Adipocyte (in vitro differentiated cells): ENCODE results near the gene CELF1.

ENCODE experiments used
- DNase-seq: peaks from one replicate; pipeline ENCODE4 v3.0.0-alpha.2; 2015; ENCODE audit warnings: low read depth
- H3K27me3 ChIP-seq: replicated peaks from 2 replicates; pipeline ENCODE4 v1.7.0; 2013; ENCODE audit warnings: mild to moderate bottlenecking, low read length, moderate library complexity; ENCODE audit not compliant: control insufficient read depth, insufficient read depth
- H3K36me3 ChIP-seq: 2 replicates; pipeline ENCODE4 v1.7.0; 2013; ENCODE audit warnings: low read length, mild to moderate bottlenecking, moderate library complexity; ENCODE audit not compliant: control insufficient read depth, insufficient read depth, severe bottlenecking
- H3K4me1 ChIP-seq: 2 replicates; pipeline ENCODE4 v1.7.0; 2013; ENCODE audit warnings: mild to moderate bottlenecking, low read length, moderate library complexity; ENCODE audit not compliant: control insufficient read depth, insufficient read depth
- H3K4me3 ChIP-seq: 2 replicates; pipeline ENCODE4 v1.7.0; 2013; ENCODE audit warnings: mild to moderate bottlenecking, low read length, moderate library complexity
- H3K9ac ChIP-seq: 2 replicates; pipeline ENCODE4 v1.7.0; 2013; ENCODE audit warnings: mild to moderate bottlenecking, low read length, moderate library complexity
- H3K9me3 ChIP-seq: 2 replicates; pipeline ENCODE4 v1.7.0; 2013; ENCODE audit warnings: mild to moderate bottlenecking, low read length, moderate library complexity; ENCODE audit not compliant: control insufficient read depth

CELF1 gene

DNA sequence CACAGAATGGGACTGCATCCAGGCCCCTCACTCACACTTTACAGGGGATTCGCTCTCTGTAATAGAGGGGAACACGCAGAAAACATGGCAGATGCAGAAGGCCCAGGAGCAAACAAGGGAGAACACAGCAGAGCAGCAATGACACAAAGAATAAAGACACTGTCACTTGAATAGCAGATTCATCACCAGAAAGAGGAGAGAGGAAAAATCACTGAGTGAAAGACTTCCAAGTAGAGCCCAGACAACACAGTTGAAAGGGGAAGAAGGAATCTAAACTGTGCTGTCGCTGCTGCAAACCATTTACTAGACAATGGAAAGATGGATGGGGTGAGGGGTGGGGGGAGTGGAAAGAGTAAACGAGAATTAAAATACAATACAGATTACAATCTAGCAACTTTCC, 75.2 kb downstream of the CELF1 start:
- Histone ChIP-seq H3K4me3 (no peak overlapping the region), H3K36me3 (peaks cover 91% of the 10 kb centered on the region), H3K9ac (no peak overlapping the region), H3K9me3 (no peaks in the 10 kb centered on the region), H3K4me1 (peaks cover 69% of the 10 kb centered on the region), H3K27me3 (no peaks in the 10 kb centered on the region)
- no peak for DNase-seq

DNA sequence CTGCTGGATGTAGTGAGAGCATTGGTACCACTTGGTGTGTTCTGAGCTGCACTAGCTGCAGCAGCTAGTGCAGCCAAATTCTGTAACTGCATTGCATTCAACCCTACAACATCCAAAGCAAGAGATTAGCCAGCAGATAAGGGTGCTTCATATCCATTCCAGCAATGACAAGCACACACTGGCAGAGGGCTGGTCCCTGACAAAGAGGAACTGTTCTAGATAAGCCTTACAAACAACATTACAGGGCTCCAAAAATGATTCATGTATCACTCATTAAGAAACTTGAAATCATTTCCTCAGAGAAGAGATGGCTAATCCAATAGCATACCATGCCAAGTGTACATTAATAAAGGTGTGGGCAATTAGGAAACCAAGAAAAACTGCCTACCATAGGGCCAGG, 75.6 kb downstream of the CELF1 start:
- no peaks in the 10 kb centered on the region for H3K27me3 ChIP-seq
- H3K9ac ChIP-seq: no peak overlapping the region
- H3K4me3 ChIP-seq: no peak overlapping the region
- peaks cover 72% of the 10 kb centered on the region for H3K4me1 ChIP-seq
- H3K9me3 ChIP-seq: no peaks in the 10 kb centered on the region
- DNase-seq: peak; percentile 26
- H3K36me3 ChIP-seq: peaks cover 91% of the 10 kb centered on the region

DNA sequence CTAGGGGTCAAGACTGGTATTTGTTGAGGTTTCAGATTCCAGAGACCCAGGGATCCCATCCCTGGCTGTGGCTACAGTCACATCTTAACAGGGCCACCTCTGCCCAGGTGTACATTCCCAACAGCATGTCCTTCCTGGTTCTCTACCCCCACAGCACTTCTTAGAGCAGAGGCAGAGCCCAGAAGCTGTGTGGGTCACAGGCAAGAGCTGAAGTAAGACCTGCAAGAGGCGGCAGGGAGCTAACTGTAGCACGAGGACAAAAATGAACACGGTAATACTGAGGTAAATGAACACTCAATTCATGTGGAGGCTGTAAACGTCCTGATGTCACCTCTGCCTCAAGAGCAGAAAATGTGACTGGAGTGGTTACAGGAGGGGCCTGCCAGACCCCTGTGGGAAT, 82.3 kb downstream of the CELF1 start:
- peaks cover 63% of the 10 kb centered on the region for H3K36me3 ChIP-seq
- H3K4me1 ChIP-seq: peaks cover 89% of the 10 kb centered on the region
- peak overlapping the region; percentile 2 for H3K9ac ChIP-seq
- H3K9me3 ChIP-seq: no peaks in the 10 kb centered on the region
- no peaks in the 10 kb centered on the region for H3K27me3 ChIP-seq
- H3K4me3 ChIP-seq: no peak overlapping the region
- no peak for DNase-seq

DNA sequence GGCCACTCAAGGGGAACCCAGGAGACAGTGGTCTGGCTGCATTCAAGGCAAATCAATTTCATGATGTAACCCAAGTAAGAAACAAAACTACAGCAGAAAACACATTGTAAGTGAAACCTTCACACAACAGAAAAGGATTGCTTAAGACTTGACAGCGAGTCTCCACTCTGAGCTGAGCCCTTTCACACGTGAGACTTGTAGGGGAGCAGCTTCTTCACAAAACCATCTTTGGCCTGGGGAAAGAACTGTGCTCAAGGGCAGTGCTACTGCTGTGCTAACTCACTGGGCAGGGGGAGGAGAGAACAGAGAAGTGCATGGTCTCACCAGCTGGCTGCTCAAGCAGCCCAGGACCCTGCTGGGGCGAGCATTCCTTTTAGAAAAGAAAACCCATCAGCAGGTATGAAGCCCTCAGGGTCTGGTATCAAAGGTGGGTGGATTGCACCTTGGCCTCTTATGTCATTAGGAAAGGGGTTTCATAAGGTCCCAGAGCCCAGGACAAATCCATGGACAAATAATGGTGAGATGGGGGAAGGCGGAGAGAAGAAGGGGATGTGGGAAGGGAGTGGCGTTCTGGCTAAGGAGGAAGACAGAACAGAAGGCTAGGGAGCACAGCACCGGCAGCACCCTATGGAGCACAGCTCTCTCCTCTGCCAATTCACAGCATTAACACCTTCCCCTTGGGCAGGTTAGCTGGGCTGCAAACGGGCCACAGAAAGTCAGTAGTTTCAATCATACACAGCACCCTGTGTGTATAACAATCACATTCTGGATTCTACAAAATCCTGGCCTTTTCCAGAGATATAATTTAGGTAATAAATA, 83.4 kb downstream of the CELF1 start:
- peaks cover 52% of the 10 kb centered on the region for H3K36me3 ChIP-seq

DNA sequence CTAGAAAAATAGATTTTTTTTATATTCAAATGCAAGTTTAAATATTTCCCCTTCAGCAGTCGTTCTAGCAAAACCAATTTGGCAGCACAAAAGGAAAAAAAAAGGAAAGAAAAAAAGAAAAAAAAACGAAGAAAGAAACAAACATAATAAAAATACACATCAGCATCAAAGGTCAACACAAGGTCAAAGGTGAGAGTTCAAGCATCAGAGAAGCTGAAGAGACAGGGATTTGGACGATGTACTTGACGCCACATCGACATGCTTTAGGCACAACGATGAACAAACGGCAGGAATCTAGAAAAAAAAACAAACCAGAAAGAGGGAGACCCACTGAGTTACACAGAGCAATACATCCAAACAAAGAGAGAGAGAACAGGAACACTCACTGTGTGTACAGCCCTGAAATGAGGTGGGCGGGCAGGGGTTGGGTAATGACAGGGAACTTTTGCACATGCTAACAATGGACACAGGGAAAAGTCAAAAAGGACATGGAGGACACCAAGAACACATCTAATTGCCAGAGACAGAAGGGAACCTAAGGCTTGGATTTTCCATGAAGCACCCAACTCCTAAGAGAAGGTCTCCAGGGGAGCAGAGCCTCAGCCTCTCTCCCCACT, 84.2 kb downstream of the CELF1 start:
- Histone ChIP-seq H3K4me3 (no peak overlapping the region), H3K4me1 (peaks cover 89% of the 10 kb centered on the region), H3K9ac (peak overlapping the region; percentile 80), H3K27me3 (no peaks in the 10 kb centered on the region), H3K9me3 (no peaks in the 10 kb centered on the region), H3K36me3 (peaks cover 51% of the 10 kb centered on the region)
- no peak for DNase-seq

More for the DNA sequence above, 83.4 kb downstream of the CELF1 start:
- peaks cover 89% of the 10 kb centered on the region for H3K4me1 ChIP-seq
- DNase-seq: no peak
- peak overlapping the region; percentile 42 for H3K9ac ChIP-seq
- no peaks in the 10 kb centered on the region for H3K9me3 ChIP-seq
- H3K27me3 ChIP-seq: no peaks in the 10 kb centered on the region
- peak overlapping the region; percentile 20 for H3K4me3 ChIP-seq

DNA sequence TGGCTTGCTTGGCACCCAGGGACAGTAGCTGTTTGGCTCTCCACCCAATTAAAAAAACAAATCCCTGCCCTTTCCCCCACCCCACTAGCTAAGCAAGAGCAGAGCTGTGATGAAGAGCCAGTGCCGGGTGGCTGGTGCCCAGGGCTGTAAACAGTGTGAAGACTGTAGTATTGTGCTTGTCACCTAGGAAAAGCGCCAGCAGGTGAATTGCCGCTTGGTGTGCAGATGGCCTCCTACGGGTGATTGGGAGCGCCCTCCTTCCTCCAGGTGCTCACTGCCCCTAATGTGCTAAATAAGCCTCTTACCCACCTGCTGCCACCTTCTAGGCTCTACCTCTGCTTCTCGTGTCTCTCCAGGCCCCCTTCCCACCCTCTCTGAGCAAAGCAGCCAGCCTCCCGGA, 85.6 kb downstream of the CELF1 start:
- peak overlapping the region; percentile 18 for H3K4me3 ChIP-seq
- H3K9me3 ChIP-seq: no peaks in the 10 kb centered on the region
- no peaks in the 10 kb centered on the region for H3K27me3 ChIP-seq
- peak overlapping the region; percentile 80 for H3K9ac ChIP-seq
- peaks cover 78% of the 10 kb centered on the region for H3K4me1 ChIP-seq
- H3K36me3 ChIP-seq: peaks cover 46% of the 10 kb centered on the region
- no peak for DNase-seq

DNA sequence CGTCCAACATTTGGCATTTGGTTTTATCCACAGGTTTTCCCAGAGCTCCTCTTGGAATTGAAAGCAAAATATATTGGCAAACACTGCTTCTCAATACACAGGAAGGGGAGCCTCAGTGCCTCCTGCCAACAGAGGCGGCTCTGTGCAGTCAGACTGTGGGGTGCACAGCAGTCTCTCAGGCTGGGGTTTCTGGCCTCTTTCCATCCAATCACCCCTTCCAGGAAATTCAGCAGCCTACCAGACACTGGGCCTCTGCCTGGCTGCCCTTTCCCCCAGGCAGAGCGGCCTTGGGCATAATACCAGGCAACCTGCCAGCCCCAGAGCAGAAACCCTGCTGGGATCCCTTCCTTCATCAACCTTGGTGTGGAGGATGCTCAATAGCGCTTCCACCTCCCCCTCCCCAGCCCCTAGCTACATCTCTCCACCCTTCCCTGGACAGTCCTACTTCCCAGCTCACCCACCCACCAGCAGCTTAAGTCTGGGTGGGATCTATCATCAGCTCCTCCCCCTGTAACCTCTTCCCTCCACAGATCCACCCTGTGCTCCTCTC, 86.2 kb downstream of the CELF1 start:
- Histone ChIP-seq H3K27me3 (no peaks in the 10 kb centered on the region), H3K4me3 (peak overlapping the region; percentile 67), H3K9ac (peak overlapping the region; percentile 80), H3K36me3 (peaks cover 43% of the 10 kb centered on the region), H3K9me3 (no peaks in the 10 kb centered on the region), H3K4me1 (peaks cover 78% of the 10 kb centered on the region)
- peak; percentile 45 for DNase-seq

DNA sequence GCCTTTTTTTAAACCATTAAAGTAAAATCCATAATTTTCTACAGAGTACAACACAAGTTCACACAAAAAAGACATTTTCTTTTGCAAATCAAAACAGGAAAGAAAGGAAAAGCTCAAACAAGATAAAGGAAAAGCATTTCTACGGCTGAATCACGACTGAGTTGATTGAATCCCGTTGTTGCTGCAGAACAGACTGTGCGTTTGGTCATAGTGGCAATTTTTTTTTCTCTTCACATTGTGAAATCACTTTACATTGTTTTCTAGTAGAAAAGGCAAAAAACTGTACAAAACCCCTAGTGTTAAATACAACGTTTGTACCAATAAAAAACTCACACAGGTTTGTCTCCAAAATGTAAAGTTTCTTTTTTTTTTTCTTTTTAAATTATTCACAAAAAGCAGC, 86.7 kb downstream of the CELF1 start:
- Histone ChIP-seq H3K4me1 (peaks cover 74% of the 10 kb centered on the region), H3K9me3 (no peaks in the 10 kb centered on the region), H3K36me3 (peaks cover 37% of the 10 kb centered on the region), H3K27me3 (no peaks in the 10 kb centered on the region), H3K9ac (peak overlapping the region; percentile 80), H3K4me3 (peak overlapping the region; percentile 67)
- DNase-seq: peak; percentile 78

DNA sequence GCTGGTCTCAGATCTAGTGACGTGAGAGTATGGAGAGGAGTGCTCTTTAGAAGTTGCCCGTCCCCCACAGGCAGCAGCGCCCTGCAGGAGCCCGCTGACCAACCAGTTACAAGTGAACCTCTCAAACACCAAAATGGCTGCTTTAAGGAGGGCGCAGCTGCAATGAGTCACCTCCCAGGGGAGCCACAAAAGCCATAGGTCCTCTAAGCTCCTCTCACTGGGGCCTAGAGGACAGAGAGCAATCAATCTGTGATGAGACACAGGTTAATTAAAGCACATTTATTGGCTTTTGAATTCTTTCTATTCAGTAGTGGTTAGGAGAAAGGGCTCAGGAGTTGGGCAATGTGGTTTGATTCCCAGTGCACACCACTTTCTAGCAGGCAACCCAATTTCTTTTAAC, 88.4 kb downstream of the CELF1 start:
- no peak overlapping the region for H3K9ac ChIP-seq
- peaks cover 22% of the 10 kb centered on the region for H3K36me3 ChIP-seq
- H3K4me3 ChIP-seq: no peak overlapping the region
- DNase-seq: no peak
- H3K4me1 ChIP-seq: peaks cover 66% of the 10 kb centered on the region
- no peaks in the 10 kb centered on the region for H3K9me3 ChIP-seq
- no peaks in the 10 kb centered on the region for H3K27me3 ChIP-seq

DNA sequence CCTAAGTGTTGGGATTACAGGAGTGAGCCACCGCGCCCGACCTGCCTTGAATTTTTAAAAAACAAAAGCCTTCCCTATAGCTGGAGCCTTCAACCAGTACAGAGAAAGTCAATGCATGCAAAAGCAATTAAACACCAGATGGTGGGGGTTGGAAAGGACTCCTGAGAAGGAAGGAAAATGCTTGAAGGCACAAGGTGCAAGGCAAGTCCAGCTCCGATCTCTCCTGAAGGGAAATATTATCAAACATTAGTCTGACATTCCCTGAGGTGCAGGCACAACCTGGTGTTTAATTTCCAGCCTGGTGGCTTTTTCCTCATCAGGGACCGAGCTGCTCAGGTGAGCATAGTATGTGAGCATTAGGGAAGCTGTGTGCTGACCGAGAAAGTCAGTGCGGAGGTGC, 91.1 kb downstream of the CELF1 start:
- H3K9ac ChIP-seq: no peak overlapping the region
- H3K9me3 ChIP-seq: no peaks in the 10 kb centered on the region
- peaks cover 40% of the 10 kb centered on the region for H3K4me1 ChIP-seq
- H3K4me3 ChIP-seq: no peak overlapping the region
- no peak for DNase-seq
- H3K27me3 ChIP-seq: no peaks in the 10 kb centered on the region
- peaks cover 19% of the 10 kb centered on the region for H3K36me3 ChIP-seq

DNA sequence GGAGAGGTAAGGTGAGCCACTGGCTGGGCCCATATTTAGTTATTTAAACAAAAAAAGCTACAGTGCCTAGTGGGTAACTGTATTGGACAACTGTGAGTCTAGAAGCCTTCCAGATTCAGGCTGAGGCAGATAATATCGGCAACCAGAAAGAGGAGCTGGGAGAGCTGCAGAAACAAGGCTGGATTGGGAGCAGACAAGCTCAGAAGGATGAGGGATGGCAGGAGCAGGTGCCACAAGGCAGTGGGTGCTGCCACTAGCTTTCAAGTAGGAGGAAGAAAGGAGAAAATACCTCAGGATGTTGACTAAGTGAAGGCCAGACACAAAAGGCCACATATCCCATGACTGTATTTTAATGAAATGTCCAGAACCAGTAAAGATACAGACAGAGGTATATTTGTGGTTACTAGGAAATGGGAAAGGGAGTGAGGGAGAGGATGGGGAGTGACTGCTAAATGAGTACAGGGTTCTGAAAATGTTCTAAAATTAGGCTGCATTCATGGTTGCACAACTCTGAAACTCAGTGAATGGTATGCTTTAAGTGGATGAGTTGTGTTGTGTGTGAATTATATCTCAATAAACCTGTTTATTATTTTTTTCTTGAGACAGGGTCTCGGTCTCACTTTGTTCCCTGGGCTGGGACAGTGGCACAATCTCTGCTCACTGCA, 92.2 kb downstream of the CELF1 start:
- DNase-seq: no peak
- no peaks in the 10 kb centered on the region for H3K9me3 ChIP-seq
- H3K36me3 ChIP-seq: peaks cover 19% of the 10 kb centered on the region
- H3K27me3 ChIP-seq: no peaks in the 10 kb centered on the region
- peaks cover 30% of the 10 kb centered on the region for H3K4me1 ChIP-seq
- no peak overlapping the region for H3K4me3 ChIP-seq
- H3K9ac ChIP-seq: no peak overlapping the region
